ES-I3 (cell line): ENCODE results near the gene MRPL52.
"Not testable (repeated sequence)": the region's sequence is repeated elsewhere in the genome, so short reads cannot be mapped to it uniquely, and the experiment has no call there.

Experiments used
- H3K36me3 ChIP-seq: 2 replicates; pipeline ENCODE4 v1.6.1; 2013; ENCODE audit warnings: mild to moderate bottlenecking, low read length, control low read depth, moderate library complexity; ENCODE audit not compliant: insufficient read depth
- H3K4me1 ChIP-seq: 2 replicates; pipeline ENCODE4 v1.6.1; 2013; ENCODE audit warnings: mild to moderate bottlenecking, control low read depth, low read length; ENCODE audit not compliant: insufficient read depth
- H3K9ac ChIP-seq: 2 replicates; pipeline ENCODE4 v1.6.1; 2013; ENCODE audit warnings: low read depth, mild to moderate bottlenecking, low read length, moderate library complexity
- H3K9me3 ChIP-seq: 2 replicates; pipeline ENCODE4 v1.6.1; 2013; ENCODE audit warnings: mild to moderate bottlenecking, low read length, moderate library complexity; ENCODE audit not compliant: control insufficient read depth, insufficient read depth

Gene MRPL52

GRCh38 chr14:22829661-22830442 lies at the start of gene MRPL52:
MRPL52 (plus strand) TSS chr14:22829887; CDS start chr14:22829913, 26 bp downstream.
- Histone ChIP-seq H3K9ac (peak within 1 kb of the TSS; percentile 91), H3K36me3 (0 out of 2 replicates have a peak, but pooled peaks cover 6% of the 10 kb centered on the region), H3K4me1 (peaks cover 8% of the 10 kb centered on the region), H3K9me3 (no peaks in the 10 kb centered on the region)

- peaks cover 13% of the 10 kb centered on the region for H3K4me1 ChIP-seq
Observed at GRCh38 chr14:22780105-22780679, 49.5 kb upstream of the MRPL52 start.

GRCh38 chr14:22780941-22781300 lies 48.8 kb upstream of the MRPL52 start:
- no peaks in the 10 kb centered on the region for H3K9me3 ChIP-seq
- peaks cover 13% of the 10 kb centered on the region for H3K4me1 ChIP-seq
- H3K36me3 ChIP-seq, result no peaks in the 10 kb centered on the region
- no peak overlapping the region for H3K9ac ChIP-seq

More at GRCh38 chr14:22780105-22780679, 49.5 kb upstream of the MRPL52 start:
- Histone ChIP-seq H3K36me3 (no peaks in the 10 kb centered on the region), H3K9me3 (no peaks in the 10 kb centered on the region), H3K9ac (no peak overlapping the region)

GRCh38 chr14:22781301-22781991 lies 48.2 kb upstream of the MRPL52 start:
- no peaks in the 10 kb centered on the region for H3K36me3 ChIP-seq
- no peak overlapping the region for H3K9ac ChIP-seq
- H3K9me3 ChIP-seq, result no peaks in the 10 kb centered on the region
- peaks cover 13% of the 10 kb centered on the region for H3K4me1 ChIP-seq

- H3K36me3 ChIP-seq, result no peaks in the 10 kb centered on the region
- H3K9ac ChIP-seq, result no peak overlapping the region
- peaks cover 3% of the 10 kb centered on the region; the same call in 1 of the 2 replicates for H3K4me1 ChIP-seq
- H3K9me3 ChIP-seq, result no peaks in the 10 kb centered on the region
Observed at GRCh38 chr14:22786685-22787084, 43.0 kb upstream of the MRPL52 start.

GRCh38 chr14:22791301-22791700 lies 38.4 kb upstream of the MRPL52 start:
- Histone ChIP-seq H3K9me3 (0 out of 2 replicates have a peak, but pooled peaks cover 3% of the 10 kb centered on the region), H3K4me1 (peaks cover 4% of the 10 kb centered on the region), H3K9ac (no peak overlapping the region), H3K36me3 (no peaks in the 10 kb centered on the region)

GRCh38 chr14:22792158-22792557 lies 37.5 kb upstream of the MRPL52 start:
- 0 out of 2 replicates have a peak, but pooled peaks cover 3% of the 10 kb centered on the region for H3K9me3 ChIP-seq
- no peaks in the 10 kb centered on the region for H3K36me3 ChIP-seq
- H3K4me1 ChIP-seq, result peaks cover 11% of the 10 kb centered on the region
- no peak overlapping the region for H3K9ac ChIP-seq

GRCh38 chr14:22793550-22793949 lies 36.1 kb upstream of the MRPL52 start:
- peaks cover 16% of the 10 kb centered on the region for H3K4me1 ChIP-seq
- H3K36me3 ChIP-seq, H3K9ac ChIP-seq, H3K9me3 ChIP-seq: not testable (repeated sequence)

GRCh38 chr14:22793976-22794375 lies 35.7 kb upstream of the MRPL52 start:
- Histone ChIP-seq H3K36me3 (no peaks in the 10 kb centered on the region), H3K4me1 (peaks cover 15% of the 10 kb centered on the region), H3K9me3 (0 out of 2 replicates have a peak, but pooled peaks cover 3% of the 10 kb centered on the region), H3K9ac (no peak overlapping the region)

GRCh38 chr14:22794551-22794951 lies 35.1 kb upstream of the MRPL52 start:
- Histone ChIP-seq H3K4me1 (peaks cover 13% of the 10 kb centered on the region), H3K9ac (no peak overlapping the region), H3K9me3 (0 out of 2 replicates have a peak, but pooled peaks cover 3% of the 10 kb centered on the region)

GRCh38 chr14:22796087-22796707 lies 33.5 kb upstream of the MRPL52 start:
- no peaks in the 10 kb centered on the region for H3K36me3 ChIP-seq
- H3K9me3 ChIP-seq, result 0 out of 2 replicates have a peak, but pooled peaks cover 3% of the 10 kb centered on the region
- peaks cover 13% of the 10 kb centered on the region for H3K4me1 ChIP-seq
- H3K9ac ChIP-seq, result no peak overlapping the region

More at GRCh38 chr14:22794551-22794951, 35.1 kb upstream of the MRPL52 start:
- no peaks in the 10 kb centered on the region for H3K36me3 ChIP-seq

- Histone ChIP-seq H3K4me1 (peaks cover 13% of the 10 kb centered on the region), H3K36me3 (no peaks in the 10 kb centered on the region)
Observed at GRCh38 chr14:22797017-22797917, 32.4 kb upstream of the MRPL52 start.

GRCh38 chr14:22798528-22798927 lies 31.2 kb upstream of the MRPL52 start:
- H3K9ac ChIP-seq, result no peak overlapping the region
- peaks cover 13% of the 10 kb centered on the region for H3K4me1 ChIP-seq
- 0 out of 2 replicates have a peak, but pooled peaks cover 3% of the 10 kb centered on the region for H3K9me3 ChIP-seq
- H3K36me3 ChIP-seq, result no peaks in the 10 kb centered on the region

More at GRCh38 chr14:22797017-22797917, 32.4 kb upstream of the MRPL52 start:
- H3K9ac ChIP-seq, result no peak overlapping the region
- H3K9me3 ChIP-seq, result 0 out of 2 replicates have a peak, but pooled peaks cover 3% of the 10 kb centered on the region
